Dendritic cell treated with granulocyte-macrophage colony-stimulating factor and Interleukin-4, amounts not matched to agents 40 ng/mL and 50 ng/mL, for 4 days (primary cell): Measurements from ENCODE around the gene CRIM1.
"Not testable (repeated sequence)": the region's sequence is repeated elsewhere in the genome, so short reads cannot be mapped to it uniquely, and the experiment has no call there.

Experiments used
- H3K27ac Mint-ChIP-seq: one replicate; pipeline ENCODE4 v1.8.0; 2022; ENCODE audit warnings: mild to moderate bottlenecking, mixed read lengths
- H3K27me3 Mint-ChIP-seq: one replicate; pipeline ENCODE4 v1.8.0; 2022; ENCODE audit warnings: mild to moderate bottlenecking, mixed read lengths
- H3K36me3 Mint-ChIP-seq: one replicate; pipeline ENCODE4 v1.8.0; 2022; ENCODE audit warnings: low read depth, mixed read lengths
- H3K4me1 Mint-ChIP-seq: one replicate; pipeline ENCODE4 v1.8.0; 2022; ENCODE audit warnings: low read depth, mixed read lengths
- H3K4me3 Mint-ChIP-seq: one replicate; pipeline ENCODE4 v1.8.0; 2022; ENCODE audit warnings: mild to moderate bottlenecking, moderate library complexity, mixed read lengths
- H3K9me3 Mint-ChIP-seq: one replicate; pipeline ENCODE4 v1.8.0; 2022; ENCODE audit warnings: mixed read lengths
- intact Hi-C: fragments of 100-400 bp; cut with micrococcal nuclease; formaldehyde crosslinking; loops from one replicate; pipeline ENCODE4 v1.15.0; 2022

CRIM1 gene

GRCh38 chr2:36357847-36358659 lies 2.5 kb downstream of the CRIM1 start:
- H3K36me3 Mint-ChIP-seq = peaks cover 5% of the 10 kb centered on the region
- peak overlapping the region; percentile 81 for H3K4me3 Mint-ChIP-seq
- intact Hi-C loops = loop anchor here (10.0 kb wide), 1 partner anchor 427 kb away; no protein-coding TSS in a partner anchor

DNA sequence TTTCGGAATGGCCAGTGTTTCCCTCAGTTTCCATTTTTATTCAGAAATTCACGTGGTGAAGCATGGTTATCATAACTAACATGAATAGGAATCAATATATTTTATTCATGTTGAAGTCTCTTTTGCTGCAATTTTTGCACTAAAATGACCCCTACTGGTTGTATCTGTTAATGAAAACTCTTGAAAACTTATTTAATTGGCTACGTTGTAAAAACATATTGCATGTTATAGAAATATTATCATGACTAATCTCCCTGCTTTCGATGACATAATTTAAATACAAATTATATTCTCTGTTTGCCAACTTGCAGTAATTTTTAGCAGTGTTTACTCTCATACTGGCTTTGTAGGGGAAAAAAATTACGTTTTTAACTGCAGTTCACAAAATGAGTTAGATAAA lies 3.5 kb downstream of the CRIM1 start:
- no peaks in the 10 kb centered on the region for H3K9me3 Mint-ChIP-seq
- H3K4me3 Mint-ChIP-seq = no peak overlapping the region
- H3K27me3 Mint-ChIP-seq = peaks cover 55% of the 10 kb centered on the region
- no peak overlapping the region for H3K27ac Mint-ChIP-seq
- intact Hi-C loops = loop anchor here (10.0 kb wide), 1 partner anchor 426 kb away; no protein-coding TSS in a partner anchor
- peaks cover 5% of the 10 kb centered on the region for H3K36me3 Mint-ChIP-seq
- peaks cover 40% of the 10 kb centered on the region for H3K4me1 Mint-ChIP-seq

More at GRCh38 chr2:36357847-36358659, 2.5 kb downstream of the CRIM1 start:
- Mint-ChIP-seq H3K4me1 (peaks cover 51% of the 10 kb centered on the region), H3K27ac (peak overlapping the region; percentile 82), H3K9me3 (no peaks in the 10 kb centered on the region), H3K27me3 (peaks cover 59% of the 10 kb centered on the region)

- Mint-ChIP-seq H3K4me3 (no peak overlapping the region), H3K27ac (no peak overlapping the region), H3K9me3 (no peaks in the 10 kb centered on the region), H3K4me1 (peaks cover 30% of the 10 kb centered on the region), H3K27me3 (peaks cover 45% of the 10 kb centered on the region), H3K36me3 (peaks cover 5% of the 10 kb centered on the region)
- intact Hi-C loops = no loop called here
These were observed 4.5 kb downstream of the CRIM1 start for GRCh38 chr2:36360063-36360462.

DNA sequence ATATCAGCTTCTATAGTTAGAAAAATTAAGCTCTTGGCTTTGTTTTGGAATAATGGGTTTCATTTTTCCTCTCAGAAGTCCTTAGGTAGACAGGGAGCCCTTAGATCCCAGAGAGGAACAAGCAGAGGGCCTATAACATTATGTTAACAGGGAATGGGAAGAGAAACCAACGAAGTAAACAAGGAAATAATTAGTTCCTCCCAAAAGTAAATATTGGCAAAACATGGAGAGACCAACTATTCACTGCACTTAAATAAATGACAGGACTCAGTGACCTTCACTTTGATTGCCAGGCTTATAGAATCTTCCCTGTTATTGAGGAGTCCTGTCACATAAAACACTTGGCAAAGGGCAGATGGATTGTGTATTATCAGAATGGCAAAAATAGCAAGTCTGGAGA lies 5.3 kb downstream of the CRIM1 start:
- Mint-ChIP-seq H3K36me3 (peaks cover 5% of the 10 kb centered on the region), H3K4me1 (peaks cover 30% of the 10 kb centered on the region), H3K27ac (no peak overlapping the region), H3K27me3 (peaks cover 41% of the 10 kb centered on the region), H3K4me3 (no peak overlapping the region), H3K9me3 (no peaks in the 10 kb centered on the region)
- intact Hi-C loops = no loop called here

DNA sequence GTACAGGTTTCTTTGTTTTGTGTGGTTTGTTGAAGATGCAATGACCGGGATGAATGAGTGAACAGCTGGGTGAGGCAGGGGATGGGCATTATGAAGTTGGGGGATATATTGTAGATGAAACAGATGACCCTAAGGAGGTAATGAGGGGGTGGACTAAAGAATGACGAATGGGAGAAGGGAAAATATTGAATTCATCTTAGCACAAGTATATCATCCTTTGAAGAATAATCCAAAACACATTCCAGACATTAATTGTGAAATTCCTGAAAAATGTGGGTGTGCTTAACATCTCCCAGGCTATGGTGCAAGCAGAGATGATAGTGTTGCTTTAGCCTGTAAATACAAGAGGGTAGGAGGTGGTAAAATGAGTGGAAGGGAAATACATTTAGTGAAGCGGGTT lies 5.8 kb downstream of the CRIM1 start:
- H3K27me3 Mint-ChIP-seq = peaks cover 38% of the 10 kb centered on the region
- H3K9me3 Mint-ChIP-seq = no peaks in the 10 kb centered on the region
- H3K36me3 Mint-ChIP-seq = peaks cover 5% of the 10 kb centered on the region
- peaks cover 30% of the 10 kb centered on the region for H3K4me1 Mint-ChIP-seq
- no peak overlapping the region for H3K4me3 Mint-ChIP-seq
- intact Hi-C loops = no loop called here
- H3K27ac Mint-ChIP-seq = no peak overlapping the region

GRCh38 chr2:36362291-36362690 lies 6.7 kb downstream of the CRIM1 start:
- no peak overlapping the region for H3K4me3 Mint-ChIP-seq

DNA sequence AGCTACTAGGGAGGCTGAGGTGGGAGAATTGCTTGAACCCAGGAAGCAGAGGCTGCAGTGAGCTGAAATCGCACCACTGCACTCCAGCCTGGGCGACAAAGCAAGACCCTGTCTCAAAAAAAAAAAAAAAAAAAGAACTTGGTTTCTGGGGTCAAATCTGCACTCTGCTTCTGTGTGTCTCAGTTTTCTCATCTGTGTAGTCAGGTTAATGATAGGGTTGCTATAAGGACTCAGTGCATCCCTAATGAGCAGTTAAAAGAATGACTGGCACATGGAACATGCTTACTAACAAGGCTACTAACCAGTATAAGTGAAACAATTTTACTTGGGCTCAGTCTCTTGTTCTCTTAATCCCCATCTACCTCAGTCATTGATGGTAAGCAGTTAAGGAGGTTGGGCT lies 7.5 kb downstream of the CRIM1 start:
- peaks cover 17% of the 10 kb centered on the region for H3K4me1 Mint-ChIP-seq
- H3K36me3 Mint-ChIP-seq, intact Hi-C loops, H3K27ac Mint-ChIP-seq, H3K9me3 Mint-ChIP-seq, H3K4me3 Mint-ChIP-seq: not testable (repeated sequence)
- H3K27me3 Mint-ChIP-seq = peaks cover 24% of the 10 kb centered on the region

More at GRCh38 chr2:36362291-36362690, 6.7 kb downstream of the CRIM1 start:
- peaks cover 3% of the 10 kb centered on the region for H3K36me3 Mint-ChIP-seq
- no peaks in the 10 kb centered on the region for H3K9me3 Mint-ChIP-seq
- intact Hi-C loops = no loop called here
- no peak overlapping the region for H3K27ac Mint-ChIP-seq
- H3K4me1 Mint-ChIP-seq = peaks cover 25% of the 10 kb centered on the region
- H3K27me3 Mint-ChIP-seq = peaks cover 32% of the 10 kb centered on the region

- no peaks in the 10 kb centered on the region for H3K36me3 Mint-ChIP-seq
- H3K27me3 Mint-ChIP-seq = peaks cover 3% of the 10 kb centered on the region
- H3K4me1 Mint-ChIP-seq = peaks cover 6% of the 10 kb centered on the region
- intact Hi-C loops = no loop called here
- no peak overlapping the region for H3K27ac Mint-ChIP-seq
- no peak overlapping the region for H3K4me3 Mint-ChIP-seq
- no peaks in the 10 kb centered on the region for H3K9me3 Mint-ChIP-seq
These were observed 11.0 kb downstream of the CRIM1 start for GRCh38 chr2:36366491-36367120.

- H3K4me3 Mint-ChIP-seq = no peak overlapping the region
- no peaks in the 10 kb centered on the region for H3K36me3 Mint-ChIP-seq
- H3K27ac Mint-ChIP-seq = no peak overlapping the region
- intact Hi-C loops = no loop called here
- H3K27me3 Mint-ChIP-seq = no peaks in the 10 kb centered on the region
- H3K4me1 Mint-ChIP-seq = peaks cover 6% of the 10 kb centered on the region
- H3K9me3 Mint-ChIP-seq = no peaks in the 10 kb centered on the region
These were observed 11.9 kb downstream of the CRIM1 start for GRCh38 chr2:36367486-36367885.

DNA sequence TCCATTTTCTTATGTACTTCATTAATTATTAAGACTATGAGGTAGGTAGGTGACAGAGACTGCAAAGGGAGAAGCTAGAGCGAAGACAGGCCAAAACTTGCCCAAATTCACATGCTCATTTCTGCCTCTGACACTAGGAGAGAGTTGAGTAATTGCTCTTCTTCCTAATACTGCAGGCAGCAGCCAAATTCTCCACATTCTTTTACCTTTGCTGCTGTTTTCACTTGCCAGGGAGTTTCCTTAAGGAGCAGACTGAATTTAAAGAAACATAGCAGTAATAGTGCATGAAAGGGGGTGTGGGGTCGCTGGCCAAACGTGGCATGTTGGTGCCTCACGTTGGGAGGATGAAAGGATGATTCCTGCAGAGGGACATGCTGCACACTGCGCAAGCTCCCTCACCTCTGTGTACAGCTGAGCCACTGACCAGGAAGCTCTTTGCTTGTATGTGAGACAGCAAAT lies 12.3 kb downstream of the CRIM1 start:
- H3K4me3 Mint-ChIP-seq = no peak overlapping the region
- H3K27ac Mint-ChIP-seq = no peak overlapping the region
- no peaks in the 10 kb centered on the region for H3K9me3 Mint-ChIP-seq

GRCh38 chr2:36368438-36368837 lies 12.9 kb downstream of the CRIM1 start:
- Mint-ChIP-seq H3K4me1 (peaks cover 11% of the 10 kb centered on the region), H3K27me3 (no peaks in the 10 kb centered on the region), H3K36me3 (no peaks in the 10 kb centered on the region), H3K9me3 (no peaks in the 10 kb centered on the region), H3K27ac (no peak overlapping the region), H3K4me3 (no peak overlapping the region)
- intact Hi-C loops = no loop called here

More for the DNA sequence above, 12.3 kb downstream of the CRIM1 start:
- intact Hi-C loops = no loop called here
- peaks cover 6% of the 10 kb centered on the region for H3K4me1 Mint-ChIP-seq
- H3K36me3 Mint-ChIP-seq = no peaks in the 10 kb centered on the region
- H3K27me3 Mint-ChIP-seq = no peaks in the 10 kb centered on the region

DNA sequence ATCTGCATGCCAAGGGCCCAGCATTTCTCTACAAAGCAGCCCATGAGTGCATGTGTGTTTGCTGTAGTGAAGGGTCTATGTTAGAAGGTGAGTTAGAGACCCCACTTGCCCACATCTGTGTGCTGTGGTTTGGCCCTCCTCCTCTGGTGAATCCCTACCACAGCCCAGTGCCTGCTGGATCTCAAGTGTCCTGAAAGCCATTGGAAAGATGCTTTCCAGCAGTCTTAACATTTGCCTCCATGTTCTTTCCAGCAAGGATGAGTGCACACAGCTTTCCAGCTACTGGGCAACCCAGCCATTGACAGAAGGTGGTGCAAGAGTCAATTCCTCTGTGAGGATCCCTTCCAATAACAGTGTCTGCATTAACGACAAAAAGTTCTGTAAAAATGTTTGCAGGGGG lies 13.6 kb downstream of the CRIM1 start:
- no peak overlapping the region for H3K4me3 Mint-ChIP-seq
- peaks cover 12% of the 10 kb centered on the region for H3K4me1 Mint-ChIP-seq
- no peaks in the 10 kb centered on the region for H3K9me3 Mint-ChIP-seq
- intact Hi-C loops = no loop called here
- H3K27ac Mint-ChIP-seq = no peak overlapping the region
- no peaks in the 10 kb centered on the region for H3K36me3 Mint-ChIP-seq
- no peaks in the 10 kb centered on the region for H3K27me3 Mint-ChIP-seq

DNA sequence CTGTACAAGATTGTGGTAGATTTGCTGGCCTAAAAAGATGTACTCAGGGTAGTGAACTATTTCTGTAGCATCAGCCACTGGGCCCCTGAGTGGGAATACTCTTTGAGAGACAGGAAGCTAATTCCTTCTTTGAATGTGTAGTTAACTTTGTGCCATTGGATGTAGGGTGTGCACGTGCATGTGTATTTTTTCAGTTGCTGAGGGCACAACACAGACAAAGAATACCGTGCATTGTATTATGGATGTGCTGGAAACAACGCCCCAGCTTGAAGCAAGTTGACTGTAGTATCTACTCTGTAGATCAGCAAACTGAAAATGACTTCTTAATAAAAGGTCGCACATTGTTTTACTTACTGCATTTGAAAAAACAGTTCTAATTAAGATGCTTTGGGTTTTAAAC lies 14.1 kb downstream of the CRIM1 start:
- intact Hi-C loops = no loop called here
- H3K27ac Mint-ChIP-seq = no peak overlapping the region
- H3K27me3 Mint-ChIP-seq = no peaks in the 10 kb centered on the region
- peaks cover 12% of the 10 kb centered on the region for H3K4me1 Mint-ChIP-seq
- H3K36me3 Mint-ChIP-seq = no peaks in the 10 kb centered on the region
- no peaks in the 10 kb centered on the region for H3K9me3 Mint-ChIP-seq
- H3K4me3 Mint-ChIP-seq = no peak overlapping the region

- intact Hi-C loops = no loop called here
- Mint-ChIP-seq H3K4me3 (no peak overlapping the region), H3K4me1 (peaks cover 12% of the 10 kb centered on the region), H3K36me3 (no peaks in the 10 kb centered on the region), H3K9me3 (no peaks in the 10 kb centered on the region), H3K27ac (no peak overlapping the region), H3K27me3 (no peaks in the 10 kb centered on the region)
These were observed 14.7 kb downstream of the CRIM1 start for GRCh38 chr2:36370281-36370680.
